Stimulated activated CD4-positive, alpha-beta T cell treated with anti-CD3 and anti-CD28 coated beads, Interleukin-12 subunit alpha, Interleukin-12 subunit beta, amount 100 ng/mL, for 48 hours (primary cell): ENCODE data around the gene CBLB.
"Not testable (repeated sequence)": the region's sequence is repeated elsewhere in the genome, so short reads cannot be mapped to it uniquely, and the experiment has no call there.

Experiments
- DNase-seq, 3 donors: peaks; one replicate each; pipeline ENCODE4 v3.0.0-alpha.2; 2020; ENCODE audit warnings: low read depth in 2 of 3, low spot score in 1 of 3

Gene CBLB

DNA sequence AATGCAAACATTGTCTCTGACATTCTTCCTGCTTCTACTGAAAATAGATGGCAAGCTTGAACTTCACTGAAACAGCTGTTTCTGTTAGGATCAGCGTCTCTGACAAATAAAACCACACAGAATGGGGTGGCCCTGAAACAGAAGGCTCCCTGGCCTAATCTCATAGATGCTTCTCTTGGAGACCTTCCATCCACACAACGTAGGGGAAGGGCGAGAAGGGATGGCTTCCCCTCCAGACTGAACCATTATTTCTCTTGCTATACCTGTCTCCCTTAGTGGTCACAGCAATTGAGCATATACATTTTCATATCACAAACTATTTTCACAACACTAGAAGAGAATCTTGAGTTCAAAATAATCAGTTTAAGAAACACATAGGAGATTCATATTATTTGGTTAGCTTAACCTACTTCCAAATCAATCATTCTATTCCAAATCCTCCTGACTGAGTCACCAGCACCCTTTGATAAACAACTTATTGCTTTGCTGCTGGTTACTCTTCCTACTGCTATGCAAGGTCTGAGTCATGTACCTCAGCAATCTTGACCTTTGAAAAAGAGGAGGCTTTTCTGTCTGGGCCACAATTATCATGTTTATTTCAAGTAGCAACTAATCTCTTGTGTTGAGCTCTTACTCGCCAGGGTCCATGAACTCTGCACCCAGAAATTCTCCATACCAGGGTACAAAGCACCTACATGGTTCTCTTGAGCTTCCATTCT, 45.5 kb downstream of the CBLB start:
- no peak for DNase-seq

DNA sequence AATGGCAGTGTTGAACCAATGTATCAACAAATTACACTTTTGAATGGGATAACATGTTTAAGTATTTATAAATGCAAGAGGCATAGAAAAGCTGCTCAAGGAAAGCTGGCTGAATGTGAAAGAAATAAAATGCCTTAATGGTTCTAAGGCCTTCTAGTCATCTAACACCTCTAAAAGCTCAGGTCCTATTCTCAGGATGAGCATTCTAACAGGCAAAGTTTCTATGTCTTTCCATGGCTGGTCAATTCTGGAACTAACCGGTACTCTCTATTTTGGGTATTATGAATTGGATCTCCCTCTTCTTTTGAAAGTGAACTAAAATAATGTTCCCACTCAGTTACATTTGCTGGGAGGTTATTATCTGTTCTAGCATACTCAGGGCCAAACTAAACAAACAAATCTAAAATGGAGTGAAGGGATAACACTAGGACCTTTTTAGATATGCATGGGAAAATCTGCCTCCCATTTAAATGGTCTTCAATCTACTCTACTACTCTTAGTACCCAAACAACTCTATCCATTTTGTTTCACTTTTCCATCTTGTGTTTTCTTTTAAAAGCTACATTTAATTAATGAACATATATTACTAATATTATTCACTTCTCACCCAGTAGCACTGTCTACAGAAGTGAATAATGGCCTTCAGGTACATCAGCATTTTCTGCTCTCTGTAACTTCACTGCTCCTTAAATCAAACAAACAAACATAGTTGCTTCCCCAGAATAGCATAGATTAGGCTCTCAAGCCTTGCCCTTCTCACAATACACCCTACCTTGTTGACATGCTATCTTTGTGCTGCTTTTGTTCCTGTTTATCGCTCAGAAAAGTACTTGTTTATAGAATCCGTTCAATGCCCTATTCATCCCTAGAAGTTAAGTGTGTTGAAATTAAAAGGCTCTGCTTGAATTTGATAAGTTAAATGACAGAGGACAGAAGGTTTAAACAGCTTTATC, 46.4 kb downstream of the CBLB start:
- no peak for DNase-seq

DNA sequence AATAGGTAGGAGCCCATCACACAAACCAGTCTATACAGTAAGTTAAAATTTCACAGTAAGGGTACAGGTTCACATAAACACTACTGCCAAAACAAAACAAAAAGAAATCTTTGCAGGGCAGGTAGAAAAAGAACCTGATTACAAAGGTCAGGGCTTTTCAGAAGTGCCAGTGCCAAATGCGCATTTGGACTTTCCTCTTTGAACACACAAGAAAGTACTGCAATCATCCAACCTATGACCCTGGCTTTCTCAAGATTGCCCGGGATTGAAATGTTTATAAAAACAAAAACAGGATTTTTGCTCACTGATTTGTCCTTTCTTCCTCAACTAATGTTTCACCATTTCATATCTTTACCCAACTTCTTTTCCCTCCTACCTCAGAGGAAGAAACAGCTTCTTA, 47.4 kb downstream of the CBLB start:
- no peak for DNase-seq

DNA sequence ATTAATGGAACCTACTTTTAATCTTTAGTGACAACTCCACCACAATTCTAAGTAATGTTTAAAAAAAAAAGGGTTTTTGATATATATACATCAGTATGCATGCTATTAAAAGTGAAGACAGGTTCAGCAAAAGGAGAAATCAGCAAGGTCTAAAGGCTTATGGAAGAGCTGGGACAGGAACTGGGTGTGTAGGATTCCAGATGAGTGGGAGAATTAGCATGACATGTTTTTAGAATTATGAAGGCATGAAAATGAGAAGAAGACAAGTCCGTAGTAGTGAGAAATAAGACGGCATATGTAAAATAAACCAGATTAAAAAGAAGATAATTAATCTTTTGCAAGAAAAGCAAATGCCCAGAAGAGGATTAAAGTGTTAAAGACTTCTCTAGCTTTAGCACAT, 52.0 kb downstream of the CBLB start:
- no peak for DNase-seq

- DNase-seq = not testable (repeated sequence)
Measured at GRCh38 chr3:105815331-105815730, 53.5 kb downstream of the CBLB start.

DNA sequence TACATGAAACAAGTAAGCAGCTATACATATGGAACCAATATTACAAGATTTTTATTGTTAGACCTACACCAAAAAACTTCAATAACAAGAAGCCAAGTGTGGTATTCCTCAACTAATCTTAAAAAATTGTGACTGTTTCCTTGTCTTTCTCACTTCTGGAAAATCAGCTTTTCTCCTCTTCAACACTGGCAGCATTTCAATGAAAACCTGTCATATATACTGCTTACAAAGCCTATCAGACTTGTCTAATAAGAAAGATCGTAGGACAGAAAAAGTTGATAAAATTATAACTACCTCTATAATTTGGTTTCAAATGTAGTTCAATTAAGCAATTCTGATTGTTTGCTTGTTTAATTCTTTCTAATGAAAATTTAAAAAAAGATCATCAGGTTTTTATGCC, 55.1 kb downstream of the CBLB start:
- no peak for DNase-seq

DNA sequence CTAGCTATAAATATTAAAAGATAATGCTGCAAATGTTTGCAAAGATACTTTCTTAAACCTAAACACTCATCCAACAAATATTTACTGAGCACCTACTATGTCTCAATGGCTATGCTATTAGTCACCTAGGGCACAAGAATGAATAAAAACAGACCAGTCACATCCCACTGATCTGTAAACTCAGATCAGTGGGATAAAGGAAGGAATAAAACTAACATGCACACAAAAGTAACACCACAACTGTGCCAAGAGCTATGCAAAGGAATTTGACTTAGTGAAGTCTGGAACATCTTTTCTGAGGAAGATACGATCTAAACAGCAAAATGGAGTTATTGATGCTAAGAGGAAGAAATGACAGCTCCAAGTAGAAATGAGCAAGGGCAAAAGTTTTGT, 56.6 kb downstream of the CBLB start:
- DNase-seq = no peak

- DNase-seq = no peak
Measured at GRCh38 chr3:105811518-105812193, 57.2 kb downstream of the CBLB start.

- DNase-seq = no peak
Measured at GRCh38 chr3:105809208-105809888, 59.5 kb downstream of the CBLB start.

- no peak for DNase-seq
Measured at GRCh38 chr3:105807701-105808100, 61.1 kb downstream of the CBLB start.

GRCh38 chr3:105807146-105807545, 61.7 kb downstream of the CBLB start:
- no peak for DNase-seq

GRCh38 chr3:105806359-105806758, 62.5 kb downstream of the CBLB start:
- DNase-seq = no peak

GRCh38 chr3:105805404-105805803, 63.4 kb downstream of the CBLB start:
- no peak for DNase-seq

- no peak for DNase-seq
Measured at GRCh38 chr3:105802118-105802706, 66.6 kb downstream of the CBLB start.

DNA sequence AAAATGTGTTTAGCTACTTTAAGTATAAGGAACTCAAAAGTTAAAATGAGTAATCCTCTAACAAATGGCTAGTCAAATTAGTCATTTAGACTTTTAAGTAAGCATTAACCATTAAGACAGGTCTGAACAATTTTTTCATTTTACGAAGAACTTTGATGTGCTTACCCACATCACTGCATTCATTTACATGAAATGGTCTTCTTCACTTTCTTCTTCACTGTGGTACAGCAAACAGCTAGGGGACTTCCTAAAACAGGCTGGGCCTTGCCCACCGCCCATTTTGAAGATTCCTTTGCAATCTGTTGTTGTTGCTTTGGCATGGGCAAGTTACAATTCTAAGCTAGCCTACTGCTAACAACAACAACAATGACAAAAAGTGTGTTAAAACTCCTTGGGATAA, 67.4 kb downstream of the CBLB start:
- no peak for DNase-seq

- DNase-seq = no peak
Measured at GRCh38 chr3:105800320-105800719, 68.5 kb downstream of the CBLB start.

DNA sequence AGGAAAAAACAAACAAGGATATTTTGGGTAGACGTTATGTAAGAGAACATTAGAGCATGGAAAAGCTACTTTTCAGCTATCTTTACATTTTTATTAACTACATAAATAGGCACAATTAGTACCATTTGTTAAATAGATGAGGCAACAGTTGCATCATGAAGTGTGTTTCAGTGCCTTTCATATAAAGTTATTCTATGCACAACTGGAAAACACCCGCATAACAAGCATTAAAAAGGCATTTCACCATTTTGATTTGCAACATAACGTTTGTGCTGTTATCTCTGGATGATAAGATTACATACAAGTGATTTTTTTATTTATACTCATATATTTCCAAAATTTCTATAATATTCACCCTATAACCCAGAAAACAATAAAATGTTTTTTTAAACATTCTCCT, 69.5 kb downstream of the CBLB start:
- no peak for DNase-seq

DNA sequence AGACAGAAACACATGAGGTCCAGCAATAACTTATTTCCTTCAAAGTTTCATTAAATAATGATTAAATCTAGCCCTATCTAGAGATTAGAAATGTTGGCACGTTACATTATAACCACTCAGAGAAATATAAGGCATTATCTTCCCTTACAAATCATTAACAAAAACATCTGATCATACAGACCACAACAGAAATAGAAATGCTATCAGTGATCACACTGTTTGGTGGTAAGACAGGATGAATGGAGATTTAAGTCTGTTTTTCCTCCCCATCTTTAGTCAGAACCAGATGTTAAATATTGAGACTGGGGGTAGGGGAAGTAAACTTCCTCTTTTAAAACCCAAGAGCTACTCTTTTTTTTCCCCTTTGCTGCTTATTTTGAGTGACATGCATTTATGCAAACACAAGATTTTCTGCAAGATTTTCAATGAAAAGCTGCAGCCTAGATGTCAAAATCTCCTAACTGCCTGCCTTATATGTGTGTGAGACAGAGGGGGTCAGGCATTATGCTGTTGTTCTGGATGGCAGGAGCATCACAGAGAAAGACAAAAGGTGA, 70.4 kb downstream of the CBLB start:
- no peak for DNase-seq

DNA sequence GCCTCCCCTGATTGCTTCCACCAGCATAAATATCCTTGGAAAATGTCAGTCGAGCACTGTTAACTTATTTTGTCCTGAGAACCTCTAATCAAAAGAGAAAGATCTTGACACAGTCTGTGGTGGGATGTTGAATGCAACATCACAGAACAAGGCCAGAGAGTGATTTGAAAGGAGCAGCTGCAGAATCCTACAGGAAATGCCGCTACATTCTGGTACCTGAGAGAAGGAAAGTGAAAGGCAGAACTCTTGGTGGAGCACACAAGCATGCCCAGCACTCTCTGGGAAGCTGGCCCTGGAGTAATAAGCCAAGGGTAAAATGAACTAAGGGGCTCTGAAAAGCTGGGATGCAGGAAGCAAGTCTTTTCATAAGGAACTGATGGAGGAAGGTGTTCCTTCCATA, 75.8 kb downstream of the CBLB start:
- DNase-seq = no peak

- DNase-seq = no peak
Measured at GRCh38 chr3:105791919-105792786, 76.7 kb downstream of the CBLB start.
